ENCODE measurements around the gene MTSS2.

The MTSS2 gene

DNA sequence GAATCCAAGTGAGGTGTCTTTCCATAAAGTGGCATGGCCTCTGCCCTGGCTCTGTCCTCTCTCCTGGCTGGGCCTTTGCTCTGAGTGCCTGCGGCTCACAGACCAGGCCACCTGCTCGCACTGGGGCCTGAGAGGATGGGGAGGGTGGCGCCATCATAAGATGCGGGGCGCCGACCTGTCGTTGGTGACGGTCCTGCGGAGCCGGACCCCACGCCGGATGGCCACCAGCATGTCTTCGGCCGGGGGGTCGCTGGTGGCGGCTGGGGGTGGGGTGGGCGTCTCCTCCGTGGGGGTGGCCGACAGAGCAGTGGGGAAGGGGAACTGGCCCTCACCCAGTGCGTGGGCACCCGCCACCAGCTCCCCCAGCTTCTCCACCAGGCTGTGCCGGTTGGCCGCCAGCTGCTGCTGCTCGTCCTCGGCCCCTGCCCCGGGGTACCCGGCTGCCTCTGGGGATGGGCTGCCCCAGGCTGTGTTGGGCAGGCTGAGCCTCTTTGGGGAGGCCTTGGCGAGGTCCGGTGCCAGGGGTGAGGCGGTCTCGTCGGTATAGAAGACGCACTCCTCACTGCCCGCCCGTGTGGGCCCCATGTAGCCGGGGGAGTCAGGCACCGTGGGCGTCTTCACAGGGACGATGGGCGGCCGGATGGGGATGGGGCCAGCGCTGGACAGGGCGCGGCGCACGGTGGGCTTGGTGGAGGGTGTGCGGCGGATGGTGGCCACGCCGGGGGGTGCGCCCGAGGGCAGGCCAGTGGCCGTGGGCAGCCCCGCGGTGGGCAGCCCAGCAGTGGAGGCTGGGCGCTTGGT lies 22.1 kb downstream of the MTSS2 start:
- H3K36me3 ChIP-seq = peaks cover 22% of the 10 kb centered on the region
- no peak overlapping the region for H3K27ac ChIP-seq
- no peak for TF ChIP-seq CTCF (IDR thresholded peaks at IDR 0.05)
- no peaks in the 10 kb centered on the region for H3K27me3 ChIP-seq
- H3K9me3 ChIP-seq = no peaks in the 10 kb centered on the region
- no peak overlapping the region for H3K4me3 ChIP-seq (ENCODE audit: low read depth in 1 of 2, low read length in 1 of 2)
- no peaks in the 10 kb centered on the region for H3K4me1 ChIP-seq (ENCODE audit: control insufficient read depth in 1 of 2, insufficient read depth in 1 of 2, low read depth in 1 of 2, low read length in 1 of 2)

- Histone ChIP-seq H3K27ac (no peak overlapping the region), H3K4me1 (ENCODE audit: control insufficient read depth in 1 of 2, insufficient read depth in 1 of 2, low read depth in 1 of 2, low read length in 1 of 2) (no peaks in the 10 kb centered on the region), H3K27me3 (no peaks in the 10 kb centered on the region), H3K9me3 (no peaks in the 10 kb centered on the region), H3K4me3 (ENCODE audit: low read depth in 1 of 2, low read length in 1 of 2) (no peak overlapping the region), H3K36me3 (peaks cover 22% of the 10 kb centered on the region)
- TF ChIP-seq CTCF (IDR thresholded peaks at IDR 0.05) = no peak
Observed at GRCh38 chr16:70662991-70663523, 22.8 kb downstream of the MTSS2 start.

DNA sequence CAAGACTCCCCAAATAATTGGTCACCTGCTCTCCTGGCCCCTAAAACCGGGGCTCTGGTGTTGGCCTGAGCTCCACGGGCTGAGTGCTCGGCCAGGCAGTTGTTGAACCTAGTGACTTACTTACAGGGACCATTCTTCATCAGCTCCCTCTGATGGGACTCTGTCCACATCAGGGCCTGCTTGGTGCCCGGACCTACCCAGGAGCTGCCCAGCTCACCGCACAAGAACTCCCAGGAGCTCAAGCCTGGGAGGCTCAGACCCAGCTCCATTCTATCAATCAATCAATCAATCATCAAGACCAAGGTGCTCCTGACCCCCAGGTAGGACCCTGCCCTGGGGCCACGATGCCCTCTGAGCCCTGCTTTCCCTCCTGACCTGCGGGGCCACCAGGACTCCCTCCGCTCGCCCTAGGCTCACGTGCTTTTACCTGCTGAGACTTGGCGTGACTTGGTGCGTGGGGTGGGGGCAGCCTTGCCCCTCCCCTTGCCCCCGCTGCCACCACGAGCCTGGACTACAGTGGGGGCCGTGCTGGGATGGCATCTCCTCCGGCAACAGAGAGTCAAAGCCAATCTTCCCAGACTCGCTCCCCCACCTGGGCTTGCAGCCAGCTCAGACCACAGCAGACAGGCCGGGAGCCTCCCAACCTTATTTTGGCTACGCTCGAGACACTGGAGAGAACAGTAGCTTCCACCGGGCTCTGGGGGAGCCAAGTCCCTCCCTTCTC lies 23.8 kb downstream of the MTSS2 start:
- H3K27ac ChIP-seq = no peak overlapping the region
- H3K36me3 ChIP-seq = peaks cover 22% of the 10 kb centered on the region
- no peaks in the 10 kb centered on the region for H3K4me1 ChIP-seq (ENCODE audit: control insufficient read depth in 1 of 2, insufficient read depth in 1 of 2, low read depth in 1 of 2, low read length in 1 of 2)
- no peaks in the 10 kb centered on the region for H3K27me3 ChIP-seq
- H3K4me3 ChIP-seq (ENCODE audit: low read depth in 1 of 2, low read length in 1 of 2) = no peak overlapping the region
- TF ChIP-seq CTCF (IDR thresholded peaks at IDR 0.05) = no peak
- H3K9me3 ChIP-seq = no peaks in the 10 kb centered on the region

GRCh38 chr16:70661534-70661917 lies 24.3 kb downstream of the MTSS2 start:
- no peaks in the 10 kb centered on the region for H3K9me3 ChIP-seq
- no peaks in the 10 kb centered on the region for H3K4me1 ChIP-seq (ENCODE audit: control insufficient read depth in 1 of 2, insufficient read depth in 1 of 2, low read depth in 1 of 2, low read length in 1 of 2)
- no peaks in the 10 kb centered on the region for H3K27me3 ChIP-seq
- H3K27ac ChIP-seq = no peak overlapping the region
- TF ChIP-seq CTCF (IDR thresholded peaks at IDR 0.05) = no peak
- H3K36me3 ChIP-seq = peaks cover 22% of the 10 kb centered on the region
- no peak overlapping the region for H3K4me3 ChIP-seq (ENCODE audit: low read depth in 1 of 2, low read length in 1 of 2)

GRCh38 chr16:70660672-70661350 lies 25.0 kb downstream of the MTSS2 start:
- Histone ChIP-seq H3K4me3 (ENCODE audit: low read depth in 1 of 2, low read length in 1 of 2) (no peak overlapping the region), H3K4me1 (ENCODE audit: control insufficient read depth in 1 of 2, insufficient read depth in 1 of 2, low read depth in 1 of 2, low read length in 1 of 2) (no peaks in the 10 kb centered on the region), H3K27me3 (no peaks in the 10 kb centered on the region), H3K36me3 (peaks cover 22% of the 10 kb centered on the region), H3K27ac (no peak overlapping the region), H3K9me3 (no peaks in the 10 kb centered on the region)
- no peak for TF ChIP-seq CTCF (IDR thresholded peaks at IDR 0.05)

Measured in neutrophil (primary cell).